HFF-Myc (cell line): ENCODE measurements around the gene ZFYVE28.
A peak's percentile ranks its signal among the peaks of the same experiment; 100 is the strongest.

ENCODE experiments used
- DNase-seq: peaks from one replicate; pipeline ENCODE4 v3.0.0-alpha.2; 2011; ENCODE audit warnings: low read depth; ENCODE audit errors: extremely low read depth
- H3K4me3 ChIP-seq: replicated peaks from 2 replicates; pipeline ENCODE4 v1.5.1; 2011; ENCODE audit warnings: low read depth, mild to moderate bottlenecking, control low read depth, low read length
- CTCF ChIP-seq: IDR thresholded peaks from 2 replicates; pipeline ENCODE4 v1.5.1; 2012; ENCODE audit warnings: mild to moderate bottlenecking, low read depth, low read length, control low read depth; ENCODE audit errors: missing control alignments

ZFYVE28 gene

GRCh38 chr4:2438822-2439718 lies 20.6 kb upstream of the ZFYVE28 start:
- DNase-seq: no peak

GRCh38 chr4:2437475-2438215 lies 19.2 kb upstream of the ZFYVE28 start:
- no peak for DNase-seq
- H3K4me3 ChIP-seq: no peak overlapping the region
- TF ChIP-seq CTCF: no peak

More at GRCh38 chr4:2438822-2439718, 20.6 kb upstream of the ZFYVE28 start:
- no peak overlapping the region for H3K4me3 ChIP-seq
- no peak for TF ChIP-seq CTCF

- no peak for TF ChIP-seq CTCF
- no peak for DNase-seq
- H3K4me3 ChIP-seq: no peak overlapping the region
These were observed 18.5 kb upstream of the ZFYVE28 start for GRCh38 chr4:2436761-2437474.

- peak; percentile 25 for TF ChIP-seq CTCF
- H3K4me3 ChIP-seq: no peak overlapping the region
- no peak for DNase-seq
These were observed 17.9 kb upstream of the ZFYVE28 start for GRCh38 chr4:2436301-2436700.

GRCh38 chr4:2434420-2434819 lies 16.0 kb upstream of the ZFYVE28 start:
- no peak for DNase-seq
- no peak overlapping the region for H3K4me3 ChIP-seq
- TF ChIP-seq CTCF: no peak

GRCh38 chr4:2433609-2434350 lies 15.3 kb upstream of the ZFYVE28 start:
- no peak overlapping the region for H3K4me3 ChIP-seq
- no peak for TF ChIP-seq CTCF
- no peak for DNase-seq
